CD14-positive monocyte (primary cell): Measurements from ENCODE around the gene NIT1. TPM values are rescaled to one million over a fixed set of nuclear protein-coding genes. Genes with fewer than 3 reads are reported as not detected.

Experiments
- DNase-seq, 3 donors: peaks; one replicate each; pipeline ENCODE4 v3.0.0-alpha.2; 2011 to 2022
- H2AFZ ChIP-seq: 2 replicates; pipeline ENCODE4 v1.6.0; 2012; ENCODE audit warnings: mild to moderate bottlenecking, low read depth, low read length, inconsistent platforms; ENCODE audit not compliant: insufficient read depth, poor library complexity, severe bottlenecking
- H3K27ac ChIP-seq, 2 donors: 1 replicate in 1 of 2; 2 replicates in 1 of 2; pipeline ENCODE4 v1.5.1; 2012 to 2013; ENCODE audit warnings: low read length in 2 of 2, control low read depth in 1 of 2, inconsistent platforms in 1 of 2, low read depth in 1 of 2, mild to moderate bottlenecking in 1 of 2
- H3K27me3 ChIP-seq, 2 donors: one replicate each; pipeline versions ENCODE4 v1.6.0 to v1.6.1; 2011 to 2013; ENCODE audit warnings: low read length in 2 of 2; ENCODE audit not compliant: control insufficient read depth in 2 of 2, insufficient read depth in 2 of 2
- H3K36me3 ChIP-seq, 2 donors: replicated peaks in 1 of 2; 1 replicate in 1 of 2; 2 replicates in 1 of 2; pipeline versions ENCODE4 v1.5.1 to v1.6.1; 2012 to 2013; ENCODE audit warnings: low read length in 2 of 2, control low read depth in 1 of 2, inconsistent platforms in 1 of 2, mild to moderate bottlenecking in 1 of 2; ENCODE audit not compliant: insufficient read depth in 2 of 2, control insufficient read depth in 1 of 2
- H3K4me1 ChIP-seq, 2 donors: 1 replicate in 1 of 2; 2 replicates in 1 of 2; pipeline versions ENCODE4 v1.5.1 to v1.6.1; 2012 to 2013; ENCODE audit warnings: low read length in 2 of 2, control low read depth in 1 of 2, inconsistent platforms in 1 of 2, mild to moderate bottlenecking in 1 of 2, moderate library complexity in 1 of 2; ENCODE audit not compliant: insufficient read depth in 2 of 2, control insufficient read depth in 1 of 2
- H3K4me2 ChIP-seq: replicated peaks from 2 replicates; pipeline ENCODE3; 2012; ENCODE audit warnings: low read length, moderate library complexity, mild to moderate bottlenecking; ENCODE audit not compliant: poor library complexity, severe bottlenecking; ENCODE audit errors: extremely low read depth
- H3K4me3 ChIP-seq, 3 experiments: fragments of 200-600 bp in 1 of 3; sonication (generic) in 1 of 3; replicated peaks in 1 of 3; 1 replicate in 2 of 3; 2 replicates in 1 of 3; pipeline ENCODE4 v1.5.1; 2011 to 2013; ENCODE audit warnings: low read length in 3 of 3, mild to moderate bottlenecking in 3 of 3, control low read depth in 2 of 3, low read depth in 2 of 3, inconsistent platforms in 1 of 3, moderate library complexity in 1 of 3
- H3K79me2 ChIP-seq: 2 replicates; pipeline ENCODE4 v1.6.0; 2012; ENCODE audit warnings: mild to moderate bottlenecking, control low read depth, inconsistent platforms, low read length, moderate library complexity; ENCODE audit not compliant: insufficient read depth
- H3K9ac ChIP-seq: 2 replicates; pipeline ENCODE4 v1.6.0; 2017; ENCODE audit warnings: low read length, mild to moderate bottlenecking; ENCODE audit not compliant: insufficient read depth, poor library complexity, severe bottlenecking
- H3K9me3 ChIP-seq, 2 donors: replicated peaks in 1 of 2; 1 replicate in 1 of 2; 2 replicates in 1 of 2; pipeline versions ENCODE4 v1.5.1 to v1.6.1; 2012 to 2013; ENCODE audit warnings: low read length in 2 of 2, control low read depth in 1 of 2; ENCODE audit not compliant: control insufficient read depth in 1 of 2, insufficient read depth in 1 of 2
- H4K20me1 ChIP-seq: 2 replicates; pipeline ENCODE4 v1.6.0; 2012; ENCODE audit warnings: mild to moderate bottlenecking, low read length, control low read depth, moderate library complexity; ENCODE audit not compliant: insufficient read depth
- H3K27ac Mint-ChIP-seq, 7 donors: one replicate each; pipeline ENCODE4 v1.8.0; 2020; ENCODE audit warnings: mild to moderate bottlenecking in 7 of 7, mixed read lengths in 7 of 7, moderate library complexity in 6 of 7, inconsistent platforms in 2 of 7
- H3K27me3 Mint-ChIP-seq, 3 donors: one replicate each; pipeline ENCODE4 v1.8.0; 2021 to 2022; ENCODE audit warnings: low read depth in 3 of 3, mild to moderate bottlenecking in 3 of 3, mixed read lengths in 3 of 3, moderate library complexity in 3 of 3, inconsistent platforms in 1 of 3
- H3K36me3 Mint-ChIP-seq, 2 donors: one replicate each; pipeline ENCODE4 v1.8.0; 2020; ENCODE audit warnings: mixed read lengths in 2 of 2, inconsistent platforms in 1 of 2, mild to moderate bottlenecking in 1 of 2
- H3K4me1 Mint-ChIP-seq: one replicate; pipeline ENCODE4 v1.8.0; 2020; ENCODE audit warnings: mild to moderate bottlenecking, mixed read lengths
- H3K4me3 Mint-ChIP-seq, 2 donors: one replicate each; pipeline ENCODE4 v1.8.0; 2020; ENCODE audit warnings: mild to moderate bottlenecking in 2 of 2, mixed read lengths in 2 of 2, moderate library complexity in 1 of 2
- H3K9me3 Mint-ChIP-seq, 7 donors: one replicate each; pipeline ENCODE4 v1.8.0; 2020 to 2022; ENCODE audit warnings: mixed read lengths in 7 of 7, mild to moderate bottlenecking in 6 of 7, moderate library complexity in 6 of 7, inconsistent platforms in 2 of 7
- WGBS: methylation state at CpG from one replicate; pipeline ENCODE4 v1.1.5; 2013; ENCODE audit warnings: missing lambda C conversion rate; ENCODE audit not compliant: insufficient coverage; 5-methylcytosine and 5-hydroxymethylcytosine counted together
- intact Hi-C, 2 donors: fragments of 100-400 bp; cut with micrococcal nuclease; formaldehyde crosslinking; loops; one replicate each; pipeline versions ENCODE4 v1.15.0 to v1.15.1; 2023
- polyA plus RNA-seq, 3 donors: library from polyadenylated mRNA; depleted of rRNA in 1 of 3; unstranded in 2 of 3; stranded (reverse) in 1 of 3; fragments of 300-500 nt in 2 of 3; fragments of >200 nt in 1 of 3; fragmentation: Illumina TruSeq in 2 of 3; gene quantifications; 1 replicate in 2 of 3; 2 replicates in 1 of 3; pipeline ENCODE4 v1.2.3, GENCODE V29; 2012 to 2021
- TF ChIP-seq, protein P1 (sequence below): fragments of 200-600 bp; IDR thresholded peaks from one replicate; pipeline ENCODE4 v1.8.0; 2022; ENCODE audit warnings: antibody characterized with exemption, mild to moderate bottlenecking

NIT1 gene
- polyA plus RNA-seq, 3 donors, result 28.4 to 84.7 (median 35.7) TPM

DNA sequence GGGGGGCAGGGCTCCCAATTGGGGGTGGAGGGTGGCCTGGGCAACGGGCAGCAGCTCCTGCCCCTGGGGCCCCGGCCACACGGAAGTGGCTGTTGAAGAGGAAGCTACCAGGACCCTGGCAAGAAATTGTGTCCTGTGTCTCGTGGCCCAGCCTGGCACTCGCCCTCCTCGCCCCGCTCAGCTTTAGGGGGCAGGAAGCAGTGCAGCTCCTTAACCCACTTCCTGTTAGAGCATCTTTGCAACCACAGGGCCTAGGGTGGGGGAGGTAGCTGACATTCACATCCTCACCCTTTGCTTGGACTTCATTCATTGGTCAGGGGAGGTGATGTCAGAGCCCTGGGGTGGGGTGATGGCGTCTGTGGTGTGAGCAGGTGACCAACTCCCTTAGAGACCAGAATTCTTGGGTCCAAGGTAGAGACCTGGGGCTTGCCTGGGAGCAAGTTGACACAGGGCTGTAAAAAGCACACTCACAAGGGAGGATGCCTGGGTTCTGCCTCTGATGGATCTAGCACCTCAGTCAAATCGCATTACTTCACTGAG is 48.1 kb upstream of the NIT1 start, which contains the start of gene ARHGAP30:
ARHGAP30 (minus strand) TSS at position 161 of the 540 bp plus-strand sequence. CDS start 267 bp downstream, outside the sequence.
- H3K36me3 ChIP-seq, result peaks cover 3 to 5% of the 10 kb centered on the region in 2 donors
- H3K27ac ChIP-seq, result peak within 1 kb of the TSS; percentile 93 to 97
- H4K20me1 ChIP-seq, result peaks cover 19% of the 10 kb centered on the region
- H3K4me3 ChIP-seq, result peak within 1 kb of the TSS; percentile 85 to 97 (median 96)
- Mint-ChIP-seq H3K4me1 (peaks cover 56% of the 10 kb centered on the region), H3K9me3 (peaks cover 0 to 2% (median 0%) of the 10 kb centered on the region in 7 donors), H3K4me3 (peak within 1 kb of the TSS; percentile 99), H3K36me3 (peaks cover 6 to 30% of the 10 kb centered on the region in 2 donors), H3K27me3 (peaks cover 0 to 2% (median 1%) of the 10 kb centered on the region in 3 donors), H3K27ac (peak within 1 kb of the TSS; percentile 98 to 100 (median 99))
- H3K9me3 ChIP-seq, result no peaks in the 10 kb centered on the region
- H2AFZ ChIP-seq, result peak within 1 kb of the TSS; percentile 30
- H3K79me2 ChIP-seq, result peaks cover 57% of the 10 kb centered on the region
- H3K4me1 ChIP-seq, result peaks cover 51 to 58% of the 10 kb centered on the region in 2 donors
- WGBS, result 0% methylated on average over 4 of the region's 9 CpGs
- H3K27me3 ChIP-seq, result no peaks in the 10 kb centered on the region
- intact Hi-C loops, result loop anchor here (2.0 to 5.0 kb wide), 5 partner anchors 23 to 69 kb away; partner anchors contain the start of genes DEDD (in 1 of the 2), NIT1 (in 1 of the 2) and PFDN2 (in 1 of the 2)
- peak within 1 kb of the TSS; percentile 97 for H3K9ac ChIP-seq
- TF ChIP-seq, protein P1, sequence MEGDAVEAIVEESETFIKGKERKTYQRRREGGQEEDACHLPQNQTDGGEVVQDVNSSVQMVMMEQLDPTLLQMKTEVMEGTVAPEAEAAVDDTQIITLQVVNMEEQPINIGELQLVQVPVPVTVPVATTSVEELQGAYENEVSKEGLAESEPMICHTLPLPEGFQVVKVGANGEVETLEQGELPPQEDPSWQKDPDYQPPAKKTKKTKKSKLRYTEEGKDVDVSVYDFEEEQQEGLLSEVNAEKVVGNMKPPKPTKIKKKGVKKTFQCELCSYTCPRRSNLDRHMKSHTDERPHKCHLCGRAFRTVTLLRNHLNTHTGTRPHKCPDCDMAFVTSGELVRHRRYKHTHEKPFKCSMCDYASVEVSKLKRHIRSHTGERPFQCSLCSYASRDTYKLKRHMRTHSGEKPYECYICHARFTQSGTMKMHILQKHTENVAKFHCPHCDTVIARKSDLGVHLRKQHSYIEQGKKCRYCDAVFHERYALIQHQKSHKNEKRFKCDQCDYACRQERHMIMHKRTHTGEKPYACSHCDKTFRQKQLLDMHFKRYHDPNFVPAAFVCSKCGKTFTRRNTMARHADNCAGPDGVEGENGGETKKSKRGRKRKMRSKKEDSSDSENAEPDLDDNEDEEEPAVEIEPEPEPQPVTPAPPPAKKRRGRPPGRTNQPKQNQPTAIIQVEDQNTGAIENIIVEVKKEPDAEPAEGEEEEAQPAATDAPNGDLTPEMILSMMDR, result no peak
- peak; percentile 95 to 98 (median 96) for DNase-seq
- peak within 1 kb of the TSS; percentile 84 for H3K4me2 ChIP-seq

DNA sequence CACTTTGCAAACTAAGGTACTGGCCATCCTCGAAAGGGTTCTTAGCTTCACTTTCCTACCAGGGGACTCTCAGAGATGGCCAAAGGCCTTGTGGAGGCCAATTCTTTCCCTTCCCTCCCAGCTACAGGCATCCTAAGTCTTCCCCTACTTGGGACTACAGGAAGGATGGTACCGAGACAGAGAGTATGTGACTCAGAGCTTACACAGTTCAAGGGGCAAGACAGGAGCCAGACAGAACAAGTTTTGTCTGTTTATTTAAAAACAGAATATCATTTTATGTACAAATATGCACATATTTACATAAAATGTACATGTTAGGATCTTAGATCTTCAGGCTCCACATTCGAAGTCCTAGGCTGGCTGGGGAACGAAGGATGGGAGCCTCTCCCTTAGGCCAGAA is 47.1 kb upstream of the NIT1 start:
- TF ChIP-seq, protein P1, result no peak
- DNase-seq, result peak in 2 of 3 donors; percentile 39 to 40
- Histone ChIP-seq H3K27ac (peak overlapping the region; percentile 93 to 97), H3K4me3 (no peak overlapping the region), H3K27me3 (no peaks in the 10 kb centered on the region), H3K4me1 (peaks cover 46 to 50% of the 10 kb centered on the region in 2 donors), H3K36me3 (peaks cover 3 to 5% of the 10 kb centered on the region in 2 donors), H3K9me3 (no peaks in the 10 kb centered on the region), H3K79me2 (peaks cover 47% of the 10 kb centered on the region), H2AFZ (no peak overlapping the region), H3K4me2 (no peak overlapping the region), H3K9ac (no peak overlapping the region), H4K20me1 (peaks cover 12% of the 10 kb centered on the region)
- Mint-ChIP-seq H3K27ac (peak overlapping the region; percentile 98 to 100 (median 99)), H3K4me3 (no peak overlapping the region), H3K36me3 (peaks cover 6 to 22% of the 10 kb centered on the region in 2 donors), H3K27me3 (peaks cover 0 to 2% (median 1%) of the 10 kb centered on the region in 3 donors), H3K9me3 (peaks cover 0 to 2% (median 0%) of the 10 kb centered on the region in 7 donors), H3K4me1 (peaks cover 52% of the 10 kb centered on the region)
- intact Hi-C loops, result loop anchor here in 1 of 2 donors (2.0 to 5.0 kb wide), 2 partner anchors 26 to 62 kb away; partner anchors contain the start of gene DEDD
- no CpG with 5 or more reads among the region's 4 CpGs for WGBS
